Osteoblast (primary cell): Measurements from ENCODE around the gene PRKAG3. TPM values are rescaled to one million over a fixed set of nuclear protein-coding genes. Genes with fewer than 3 reads are reported as not detected.
"Not testable (repeated sequence)": the region's sequence is repeated elsewhere in the genome, so short reads cannot be mapped to it uniquely, and the experiment has no call there.

Experiments used
- DNase-seq: peaks from one replicate; pipeline ENCODE4 v3.0.0; 2011; ENCODE audit warnings: low spot score, mixed read lengths; ENCODE audit not compliant: insufficient read length; ENCODE audit errors: missing footprints
- H2AFZ ChIP-seq: 2 replicates; pipeline ENCODE4 v1.6.0; 2011; ENCODE audit warnings: mild to moderate bottlenecking, low read length
- H3K27ac ChIP-seq: 2 replicates; pipeline ENCODE4 v1.5.1; 2011; ENCODE audit warnings: mild to moderate bottlenecking, low read depth, low read length, moderate library complexity
- H3K27me3 ChIP-seq: 2 replicates; pipeline ENCODE4 v1.6.0; 2012; ENCODE audit warnings: mild to moderate bottlenecking, control low read depth, inconsistent platforms, low read length, moderate library complexity; ENCODE audit not compliant: insufficient read depth
- H3K36me3 ChIP-seq: 2 replicates; pipeline ENCODE4 v1.5.1; 2011; ENCODE audit warnings: mild to moderate bottlenecking, low read length, control low read depth, moderate library complexity; ENCODE audit not compliant: insufficient read depth
- H3K4me1 ChIP-seq: 2 replicates; pipeline ENCODE4 v1.5.1; 2011; ENCODE audit warnings: mild to moderate bottlenecking, low read length, control low read depth, moderate library complexity; ENCODE audit not compliant: insufficient read depth
- H3K4me2 ChIP-seq: 2 replicates; pipeline ENCODE4 v1.6.0; 2011; ENCODE audit warnings: mild to moderate bottlenecking, low read length; ENCODE audit not compliant: insufficient read depth
- H3K4me3 ChIP-seq: fragments of 200-600 bp; sonication (generic); 3 replicates; pipeline ENCODE4 v1.5.1; 2012; ENCODE audit warnings: mild to moderate bottlenecking, low read length, inconsistent platforms; ENCODE audit not compliant: insufficient read depth
- H3K79me2 ChIP-seq: 2 replicates; pipeline ENCODE4 v1.6.0; 2012; ENCODE audit warnings: mild to moderate bottlenecking, low read length, control low read depth, inconsistent platforms; ENCODE audit not compliant: insufficient read depth
- H3K9me3 ChIP-seq: 2 replicates; pipeline ENCODE4 v1.5.1; 2011; ENCODE audit warnings: low read depth, low read length, control low read depth
- H4K20me1 ChIP-seq: 2 replicates; pipeline ENCODE4 v1.6.0; 2012; ENCODE audit warnings: mild to moderate bottlenecking, low read length, control low read depth; ENCODE audit not compliant: insufficient read depth
- total RNA-seq: library from RNA; depleted of rRNA; stranded (reverse); fragments of >200 nt; gene quantifications from 2 replicates; pipeline ENCODE4 v1.2.3, GENCODE V29; 2012
- TF ChIP-seq, protein P1 (sequence below): IDR thresholded peaks from 2 replicates; pipeline ENCODE4 v1.5.1; 2011; ENCODE audit warnings: mild to moderate bottlenecking, low read depth, low read length, moderate library complexity; ENCODE audit errors: extremely low read depth

The PRKAG3 gene
- total RNA-seq, 1 donor: under 0.01 TPM

DNA sequence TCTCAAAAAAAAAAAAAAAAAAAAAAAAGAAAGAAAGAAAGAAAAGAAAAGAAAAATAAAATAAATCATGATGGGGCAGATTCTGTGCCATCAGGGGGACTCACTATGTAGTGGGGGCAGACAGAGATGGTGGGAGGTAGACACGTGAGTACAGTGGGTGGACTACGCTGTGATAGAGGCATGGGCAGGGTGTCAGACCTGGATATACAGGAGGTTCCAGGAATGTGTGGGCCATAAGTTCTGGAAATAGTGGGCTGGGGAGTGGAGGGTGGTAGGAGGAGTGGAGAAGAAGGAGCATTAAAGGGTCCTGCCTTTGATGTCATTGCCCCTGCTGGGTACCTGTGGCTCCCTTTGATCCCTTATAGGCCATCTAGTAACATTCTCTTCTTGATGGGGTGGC lies 19.2 kb upstream of the PRKAG3 start:
- no peak overlapping the region for H2AFZ ChIP-seq
- no peaks in the 10 kb centered on the region for H4K20me1 ChIP-seq
- H3K9me3 ChIP-seq: no peaks in the 10 kb centered on the region
- peaks cover 32% of the 10 kb centered on the region for H3K27me3 ChIP-seq
- TF ChIP-seq, protein P1, sequence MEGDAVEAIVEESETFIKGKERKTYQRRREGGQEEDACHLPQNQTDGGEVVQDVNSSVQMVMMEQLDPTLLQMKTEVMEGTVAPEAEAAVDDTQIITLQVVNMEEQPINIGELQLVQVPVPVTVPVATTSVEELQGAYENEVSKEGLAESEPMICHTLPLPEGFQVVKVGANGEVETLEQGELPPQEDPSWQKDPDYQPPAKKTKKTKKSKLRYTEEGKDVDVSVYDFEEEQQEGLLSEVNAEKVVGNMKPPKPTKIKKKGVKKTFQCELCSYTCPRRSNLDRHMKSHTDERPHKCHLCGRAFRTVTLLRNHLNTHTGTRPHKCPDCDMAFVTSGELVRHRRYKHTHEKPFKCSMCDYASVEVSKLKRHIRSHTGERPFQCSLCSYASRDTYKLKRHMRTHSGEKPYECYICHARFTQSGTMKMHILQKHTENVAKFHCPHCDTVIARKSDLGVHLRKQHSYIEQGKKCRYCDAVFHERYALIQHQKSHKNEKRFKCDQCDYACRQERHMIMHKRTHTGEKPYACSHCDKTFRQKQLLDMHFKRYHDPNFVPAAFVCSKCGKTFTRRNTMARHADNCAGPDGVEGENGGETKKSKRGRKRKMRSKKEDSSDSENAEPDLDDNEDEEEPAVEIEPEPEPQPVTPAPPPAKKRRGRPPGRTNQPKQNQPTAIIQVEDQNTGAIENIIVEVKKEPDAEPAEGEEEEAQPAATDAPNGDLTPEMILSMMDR: no peak
- H3K27ac ChIP-seq: no peak overlapping the region
- DNase-seq: no peak
- H3K79me2 ChIP-seq: no peaks in the 10 kb centered on the region
- H3K4me2 ChIP-seq: no peak overlapping the region
- no peaks in the 10 kb centered on the region for H3K36me3 ChIP-seq
- no peak overlapping the region for H3K4me3 ChIP-seq
- peaks cover 12% of the 10 kb centered on the region for H3K4me1 ChIP-seq

DNA sequence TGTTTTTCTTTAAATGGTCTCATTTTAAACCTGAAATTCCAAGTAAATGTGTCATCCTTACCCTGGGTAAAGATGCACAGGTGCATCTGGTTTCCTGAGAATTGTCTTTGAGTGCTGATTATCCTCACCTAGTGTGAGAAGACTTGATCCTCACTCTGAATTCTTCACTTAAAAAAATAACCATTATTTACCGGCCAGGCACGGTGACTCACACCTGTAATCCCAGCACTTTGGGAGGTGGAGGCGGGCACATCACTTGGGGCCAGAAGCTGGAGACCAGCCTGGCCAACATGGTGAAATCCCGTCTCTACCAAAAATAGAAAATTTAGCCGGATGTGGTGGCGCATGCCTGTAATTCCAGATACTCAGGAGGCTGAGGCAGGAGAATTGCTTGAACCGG lies 18.1 kb upstream of the PRKAG3 start:
- H3K36me3 ChIP-seq: no peaks in the 10 kb centered on the region
- no peak overlapping the region for H3K27ac ChIP-seq
- TF ChIP-seq, protein P1: no peak
- H2AFZ ChIP-seq: no peak overlapping the region
- H4K20me1 ChIP-seq: no peaks in the 10 kb centered on the region
- no peaks in the 10 kb centered on the region for H3K9me3 ChIP-seq
- no peak overlapping the region for H3K4me3 ChIP-seq
- H3K4me2 ChIP-seq: no peak overlapping the region
- H3K27me3 ChIP-seq: peaks cover 22% of the 10 kb centered on the region
- H3K79me2 ChIP-seq: no peaks in the 10 kb centered on the region
- peaks cover 12% of the 10 kb centered on the region for H3K4me1 ChIP-seq
- DNase-seq: no peak

DNA sequence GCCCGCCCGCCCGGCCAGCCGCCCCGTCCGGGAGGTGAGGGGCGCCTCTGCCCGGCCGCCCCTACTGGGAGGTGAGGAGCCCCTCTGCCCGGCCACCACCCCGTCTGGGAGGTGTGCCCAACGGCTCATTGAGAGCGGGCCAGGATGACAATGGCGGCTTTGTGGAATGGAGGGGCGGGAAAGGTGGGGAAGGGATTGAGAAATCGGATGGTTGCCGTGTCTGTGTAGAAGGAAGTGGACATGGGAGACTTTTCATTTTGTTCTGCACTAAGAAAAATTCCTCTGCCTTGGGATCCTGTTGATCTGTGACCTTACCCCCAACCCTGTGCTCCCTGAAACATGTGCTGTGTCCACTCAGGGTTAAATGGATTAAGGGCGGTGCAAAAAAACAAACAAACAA lies 15.4 kb upstream of the PRKAG3 start:
- not testable (repeated sequence) for H3K4me1 ChIP-seq, H3K27me3 ChIP-seq, H3K79me2 ChIP-seq, H3K9me3 ChIP-seq, DNase-seq, H3K27ac ChIP-seq, H4K20me1 ChIP-seq, H2AFZ ChIP-seq, H3K36me3 ChIP-seq, H3K4me3 ChIP-seq
- peak overlapping the region; percentile 39 for H3K4me2 ChIP-seq

DNA sequence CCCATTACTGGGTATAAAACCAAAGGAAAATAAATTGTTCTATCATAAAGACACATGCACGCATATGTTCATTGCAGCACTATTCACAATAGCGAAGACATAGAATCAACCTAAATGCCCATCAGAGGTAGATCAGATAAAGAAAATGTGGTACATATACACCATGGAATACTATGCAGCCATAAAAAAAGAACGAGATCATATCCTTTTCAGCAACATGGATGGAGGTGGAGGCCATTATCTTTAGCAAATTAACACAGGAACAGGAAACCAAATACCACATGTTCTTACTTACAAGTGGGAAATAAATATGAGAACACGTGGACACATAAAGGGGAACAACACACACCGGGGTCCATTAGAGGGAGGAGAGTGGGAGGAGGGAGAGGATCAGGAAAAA lies 12.7 kb upstream of the PRKAG3 start:
- not testable (repeated sequence) for H2AFZ ChIP-seq, H3K4me1 ChIP-seq, H3K27me3 ChIP-seq, H3K27ac ChIP-seq, H3K36me3 ChIP-seq, H3K79me2 ChIP-seq, H3K9me3 ChIP-seq, H4K20me1 ChIP-seq, H3K4me3 ChIP-seq, DNase-seq, H3K4me2 ChIP-seq

DNA sequence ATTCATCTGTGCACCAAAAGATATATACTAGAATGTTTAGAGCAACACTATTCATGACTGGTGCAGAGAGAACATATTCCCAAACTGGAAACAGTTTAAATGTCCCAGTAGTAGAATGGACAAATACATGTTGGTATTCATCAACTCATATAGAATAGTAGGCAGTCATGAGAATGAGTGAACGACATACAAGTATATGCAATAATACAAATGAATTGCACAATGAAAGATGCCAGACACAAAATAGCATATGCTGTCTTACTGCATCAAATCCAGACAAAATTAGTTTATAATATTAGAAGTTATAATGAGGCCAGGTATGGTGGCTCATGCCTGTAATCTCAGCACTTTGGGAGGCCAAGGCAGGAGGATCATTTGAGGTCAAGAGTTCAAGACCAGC lies 8.3 kb upstream of the PRKAG3 start:
- Histone ChIP-seq H3K79me2 (no peaks in the 10 kb centered on the region), H3K27me3 (no peaks in the 10 kb centered on the region), H2AFZ (peak overlapping the region; percentile 76), H4K20me1 (no peaks in the 10 kb centered on the region), H3K4me1 (peaks cover 10% of the 10 kb centered on the region), H3K4me2 (peak overlapping the region; percentile 24), H3K27ac (no peak overlapping the region), H3K4me3 (no peak overlapping the region), H3K9me3 (no peaks in the 10 kb centered on the region), H3K36me3 (no peaks in the 10 kb centered on the region)
- TF ChIP-seq, protein P1: no peak
- no peak for DNase-seq
